Measurements from ENCODE around the gene VPS37C. TPM values are rescaled to one million over a fixed set of nuclear protein-coding genes. Genes with fewer than 3 reads are reported as not detected.
A peak's percentile ranks its signal among the peaks of the same experiment; 100 is the strongest.

VPS37C gene
- total and polyA plus RNA-seq, 2 donors from 2014 or later, result 13.9 to 31.8 TPM

DNA sequence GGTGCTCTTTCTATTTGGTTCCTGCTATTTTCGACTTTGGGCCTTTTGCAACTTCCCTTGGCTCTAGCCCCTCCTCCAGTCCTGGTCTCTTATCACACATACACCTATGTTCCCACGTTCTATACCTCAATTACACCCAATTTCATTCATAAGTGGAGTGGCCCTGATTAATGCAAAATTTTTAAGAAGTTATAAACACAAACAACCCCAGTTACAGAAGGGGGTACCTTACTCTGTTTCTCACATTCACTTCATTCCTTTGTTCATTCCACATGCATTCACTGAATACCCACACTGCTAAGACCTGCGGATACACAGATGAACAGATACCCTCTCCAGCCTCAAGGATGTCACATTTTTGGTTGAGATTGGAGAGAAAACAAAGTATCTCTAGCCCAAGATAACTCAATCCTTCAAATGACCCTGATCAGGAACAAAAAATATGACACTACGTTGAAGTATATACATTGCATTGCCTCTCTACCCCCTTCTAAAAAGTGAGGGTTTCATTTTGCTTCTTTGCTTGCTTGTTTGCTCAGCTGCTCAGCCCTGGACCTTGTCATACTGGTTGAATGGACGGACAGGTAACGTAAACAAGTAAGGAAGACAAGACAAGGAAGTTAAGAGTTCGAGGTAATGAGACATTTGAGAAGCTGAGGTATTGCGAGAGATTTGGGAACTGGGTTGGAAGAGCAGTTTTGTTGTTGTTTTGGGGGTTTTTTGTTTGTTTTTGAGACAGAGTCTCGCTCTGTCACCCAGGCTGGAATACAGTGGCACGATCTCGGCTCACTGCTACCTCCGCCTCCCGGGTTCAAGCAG lies 3.6 kb upstream of the VPS37C start:
- intact Hi-C loops (cut with DNase I), result no loop called here
- Histone ChIP-seq H3K27ac (ENCODE audit: low read depth in 2 of 2, low read length in 2 of 2) (peak overlapping the region in 1 of 2 donors; percentile 5), H3K9ac (ENCODE audit: low read length in 3 of 3) (no peak overlapping the region), H3K36me3 (ENCODE audit: control insufficient read depth in 2 of 3, insufficient read depth in 3 of 3, low read length in 3 of 3) (no peaks in the 10 kb centered on the region), H3K9me3 (ENCODE audit: control insufficient read depth in 2 of 3, insufficient read depth in 1 of 3, low read length in 3 of 3) (no peaks in the 10 kb centered on the region), H3K4me3 (ENCODE audit: low read length in 3 of 3) (no peak overlapping the region), H3K4me1 (ENCODE audit: control insufficient read depth in 2 of 3, insufficient read depth in 2 of 3, low read depth in 1 of 3, low read length in 3 of 3) (peaks cover 4 to 16% (median 12%) of the 10 kb centered on the region in 3 donors), H3K27me3 (ENCODE audit: control insufficient read depth, insufficient read depth, low read length) (no peaks in the 10 kb centered on the region)
- no peak for DNase-seq
- FAIRE-seq, result no peak
- TF ChIP-seq, protein P1, sequence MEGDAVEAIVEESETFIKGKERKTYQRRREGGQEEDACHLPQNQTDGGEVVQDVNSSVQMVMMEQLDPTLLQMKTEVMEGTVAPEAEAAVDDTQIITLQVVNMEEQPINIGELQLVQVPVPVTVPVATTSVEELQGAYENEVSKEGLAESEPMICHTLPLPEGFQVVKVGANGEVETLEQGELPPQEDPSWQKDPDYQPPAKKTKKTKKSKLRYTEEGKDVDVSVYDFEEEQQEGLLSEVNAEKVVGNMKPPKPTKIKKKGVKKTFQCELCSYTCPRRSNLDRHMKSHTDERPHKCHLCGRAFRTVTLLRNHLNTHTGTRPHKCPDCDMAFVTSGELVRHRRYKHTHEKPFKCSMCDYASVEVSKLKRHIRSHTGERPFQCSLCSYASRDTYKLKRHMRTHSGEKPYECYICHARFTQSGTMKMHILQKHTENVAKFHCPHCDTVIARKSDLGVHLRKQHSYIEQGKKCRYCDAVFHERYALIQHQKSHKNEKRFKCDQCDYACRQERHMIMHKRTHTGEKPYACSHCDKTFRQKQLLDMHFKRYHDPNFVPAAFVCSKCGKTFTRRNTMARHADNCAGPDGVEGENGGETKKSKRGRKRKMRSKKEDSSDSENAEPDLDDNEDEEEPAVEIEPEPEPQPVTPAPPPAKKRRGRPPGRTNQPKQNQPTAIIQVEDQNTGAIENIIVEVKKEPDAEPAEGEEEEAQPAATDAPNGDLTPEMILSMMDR (IDR thresholded peaks at IDR 0.05; ENCODE audit: borderline replicate concordance, extremely low read depth, insufficient read depth), result no peak

DNA sequence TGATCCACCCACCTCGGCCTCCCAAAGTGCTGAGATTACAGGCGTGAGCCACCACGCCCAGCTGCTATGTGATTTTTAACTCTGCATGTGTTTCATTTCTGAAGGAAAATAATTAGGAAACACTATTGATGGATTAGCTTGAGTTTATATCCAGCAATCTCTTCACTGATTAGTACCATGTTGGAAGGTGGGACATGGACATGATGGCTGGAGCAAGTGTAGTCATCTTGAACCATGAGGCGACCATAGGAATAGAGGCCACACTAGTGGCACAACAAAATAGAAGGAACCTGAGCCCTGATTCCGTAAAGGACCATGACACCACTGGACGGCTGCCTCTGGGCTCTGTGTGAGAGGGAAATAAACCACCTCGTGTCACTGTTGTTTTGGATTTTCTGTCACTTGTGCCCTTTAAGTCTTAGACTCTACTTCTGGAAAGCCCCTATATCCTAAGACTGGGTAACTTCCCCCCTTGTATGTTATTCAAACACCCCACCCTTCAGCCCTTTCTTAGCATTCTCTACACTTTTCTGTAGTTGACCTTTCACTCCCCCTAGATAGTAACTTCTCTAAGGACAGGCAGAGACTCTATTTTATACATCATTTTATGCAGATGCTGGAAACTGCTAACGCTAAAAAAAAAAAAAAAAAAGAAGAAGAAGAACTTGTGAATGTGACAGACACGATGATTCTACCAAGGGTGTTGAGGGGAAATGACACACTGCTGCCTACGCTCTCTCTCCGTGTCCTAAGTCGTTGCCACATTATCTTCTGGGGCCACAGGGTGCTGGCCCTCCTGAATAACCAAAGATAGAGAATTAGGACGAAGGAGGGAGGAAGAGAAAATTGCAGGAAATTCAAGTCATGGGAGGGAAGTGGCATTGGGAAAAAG lies 2.7 kb upstream of the VPS37C start:
- Histone ChIP-seq H3K4me1 (ENCODE audit: control insufficient read depth in 2 of 3, insufficient read depth in 2 of 3, low read depth in 1 of 3, low read length in 3 of 3) (peaks cover 4 to 19% (median 12%) of the 10 kb centered on the region in 3 donors), H3K9me3 (ENCODE audit: control insufficient read depth in 2 of 3, insufficient read depth in 1 of 3, low read length in 3 of 3) (no peaks in the 10 kb centered on the region), H3K36me3 (ENCODE audit: control insufficient read depth in 2 of 3, insufficient read depth in 3 of 3, low read length in 3 of 3) (no peaks in the 10 kb centered on the region), H3K4me3 (ENCODE audit: low read length in 3 of 3) (no peak overlapping the region), H3K9ac (ENCODE audit: low read length in 3 of 3) (no peak overlapping the region), H3K27me3 (ENCODE audit: control insufficient read depth, insufficient read depth, low read length) (no peaks in the 10 kb centered on the region), H3K27ac (ENCODE audit: low read depth in 2 of 2, low read length in 2 of 2) (peak overlapping the region in 1 of 2 donors; percentile 8)
- FAIRE-seq (no peak), DNase-seq (no peak)
- intact Hi-C loops (cut with DNase I), result no loop called here
- TF ChIP-seq, protein P1 (IDR thresholded peaks at IDR 0.05; ENCODE audit: borderline replicate concordance, extremely low read depth, insufficient read depth), result no peak

DNA sequence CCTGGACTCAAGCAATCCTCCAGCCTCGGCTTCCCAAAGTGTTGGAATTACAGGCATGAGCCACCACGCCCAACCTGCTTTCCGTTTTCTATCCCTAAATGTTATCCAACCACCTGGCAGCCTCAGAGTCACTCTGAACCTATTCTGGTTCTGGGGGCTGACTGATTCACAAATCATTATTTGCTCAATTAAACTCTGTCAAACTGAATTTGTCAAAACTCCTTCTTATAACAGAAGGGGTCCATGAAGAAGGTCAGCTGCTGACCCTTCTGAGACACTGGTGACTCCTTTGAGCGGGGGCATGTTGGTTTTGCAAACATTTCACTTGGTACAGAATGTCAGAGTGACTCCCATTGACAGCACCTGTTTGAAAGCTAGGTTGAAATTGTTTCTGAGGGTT lies 1.8 kb upstream of the VPS37C start:
- intact Hi-C loops (cut with DNase I), result no loop called here
- TF ChIP-seq, protein P1 (IDR thresholded peaks at IDR 0.05; ENCODE audit: borderline replicate concordance, extremely low read depth, insufficient read depth), result no peak
- no peak for DNase-seq
- Histone ChIP-seq H3K4me3 (ENCODE audit: low read length in 3 of 3) (no peak overlapping the region), H3K9ac (ENCODE audit: low read length in 3 of 3) (no peak overlapping the region), H3K4me1 (ENCODE audit: control insufficient read depth in 2 of 3, insufficient read depth in 2 of 3, low read depth in 1 of 3, low read length in 3 of 3) (peaks cover 4 to 23% (median 12%) of the 10 kb centered on the region in 3 donors), H3K9me3 (ENCODE audit: control insufficient read depth in 2 of 3, insufficient read depth in 1 of 3, low read length in 3 of 3) (no peaks in the 10 kb centered on the region), H3K27ac (ENCODE audit: low read depth in 2 of 2, low read length in 2 of 2) (no peak overlapping the region), H3K27me3 (ENCODE audit: control insufficient read depth, insufficient read depth, low read length) (no peaks in the 10 kb centered on the region), H3K36me3 (ENCODE audit: control insufficient read depth in 2 of 3, insufficient read depth in 3 of 3, low read length in 3 of 3) (no peaks in the 10 kb centered on the region)
- FAIRE-seq, result no peak

Data from kidney (tissue), 14 donors.